NCI-H460 (cell line): ENCODE data around the gene CHN1. TPM values are rescaled to one million over a fixed set of nuclear protein-coding genes. Genes with fewer than 3 reads are reported as not detected.

Experiments used
- DNase-seq: peaks from one replicate; pipeline ENCODE4 v3.0.0-alpha.2; 2016; ENCODE audit warnings: low read depth; ENCODE audit errors: extremely low read depth
- total RNA-seq: library from RNA; depleted of rRNA; stranded (reverse); fragments of >200 nt; shearing (Covaris generic); gene quantifications from 2 replicates; pipeline ENCODE4 v1.2.3, GENCODE V29; 2014

CHN1 gene
- total RNA-seq, 1 experiment from 2014 or later: 27.7 TPM

DNA sequence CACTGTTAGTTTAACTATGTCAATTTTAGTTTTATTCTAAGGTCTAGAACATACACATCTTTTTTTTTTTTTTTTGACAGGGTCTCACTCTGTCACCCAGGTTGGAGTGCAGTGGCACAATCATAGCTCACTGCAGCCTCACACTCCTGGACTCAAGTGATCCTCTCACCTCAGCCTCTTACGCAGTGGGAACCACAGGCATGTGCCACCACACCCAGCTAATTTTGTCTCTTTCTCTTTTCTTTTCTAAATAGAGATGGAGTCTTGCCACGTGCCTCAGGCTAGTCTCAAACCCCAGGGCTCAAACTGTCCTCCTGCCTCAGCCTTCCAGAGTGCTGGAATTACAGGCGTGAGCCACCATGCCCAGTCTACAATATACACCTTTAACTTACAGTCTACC lies 171.4 kb downstream of the CHN1 start:
- no peak for DNase-seq

GRCh38 chr2:174830561-174830960 lies 174.6 kb downstream of the CHN1 start:
- DNase-seq: no peak

GRCh38 chr2:174829550-174829949 lies 175.6 kb downstream of the CHN1 start:
- DNase-seq: no peak

GRCh38 chr2:174827371-174828369 lies 177.5 kb downstream of the CHN1 start:
- no peak for DNase-seq

DNA sequence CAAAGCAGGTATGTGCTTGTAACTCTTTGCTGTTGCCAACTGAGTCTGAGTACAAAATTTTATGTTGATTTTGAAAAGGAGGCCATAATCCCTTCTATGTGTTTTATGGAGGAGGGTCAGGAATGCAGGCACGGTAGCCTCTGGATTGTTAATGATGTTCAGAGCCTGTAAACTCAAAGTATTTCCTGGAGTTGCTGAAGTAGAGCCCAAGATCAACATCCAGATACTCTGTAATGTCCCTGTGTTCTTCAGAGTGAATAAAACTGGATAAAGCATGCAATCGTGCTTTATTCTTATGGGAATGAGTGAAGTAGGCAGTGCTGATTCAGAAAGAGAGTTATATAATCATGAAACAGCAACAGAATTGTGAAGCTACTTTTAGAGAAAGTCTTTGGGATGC lies 179.1 kb downstream of the CHN1 start:
- no peak for DNase-seq

GRCh38 chr2:174824068-174824467 lies 181.1 kb downstream of the CHN1 start:
- no peak for DNase-seq

- no peak for DNase-seq
Measured at GRCh38 chr2:174821628-174822027, 183.6 kb downstream of the CHN1 start.

DNA sequence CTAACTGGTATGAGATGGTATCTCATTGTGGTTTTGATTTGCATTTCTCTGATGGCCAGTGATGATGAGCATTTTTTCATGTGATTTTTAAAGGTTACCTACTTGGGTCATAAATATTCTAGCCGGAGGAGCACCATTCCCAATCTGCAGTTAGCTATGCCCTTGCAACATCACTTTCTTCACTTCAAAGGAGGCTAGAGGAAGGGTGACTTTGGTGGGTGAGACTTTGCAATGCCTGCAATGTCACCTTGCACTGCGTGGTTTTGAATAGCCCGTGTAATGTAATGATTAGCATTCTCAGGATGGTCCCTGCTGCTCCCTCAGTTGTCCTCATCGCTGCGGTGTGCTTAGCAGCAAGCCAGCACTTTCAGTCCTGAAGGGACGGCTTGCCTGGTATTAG lies 184.8 kb downstream of the CHN1 start:
- DNase-seq: no peak

DNA sequence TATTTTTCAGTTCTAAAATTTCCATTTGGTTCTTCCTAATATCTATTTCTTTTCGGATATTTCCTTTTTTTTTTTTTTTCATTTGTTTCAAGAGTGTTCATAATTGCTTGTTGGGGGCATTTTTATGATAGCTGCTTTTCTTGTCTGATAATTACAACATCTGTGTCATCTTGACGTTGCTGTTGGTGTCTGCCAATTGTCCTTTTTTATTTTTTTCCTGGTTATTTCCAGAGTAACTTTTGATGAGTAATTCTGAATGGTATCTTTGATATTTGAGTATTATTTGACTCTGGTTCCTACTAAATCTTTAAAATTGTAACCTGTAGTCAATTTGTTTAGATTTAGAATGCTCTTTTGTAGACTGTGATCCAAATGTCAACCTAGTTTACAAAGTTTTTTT lies 189.7 kb downstream of the CHN1 start:
- DNase-seq: no peak

DNA sequence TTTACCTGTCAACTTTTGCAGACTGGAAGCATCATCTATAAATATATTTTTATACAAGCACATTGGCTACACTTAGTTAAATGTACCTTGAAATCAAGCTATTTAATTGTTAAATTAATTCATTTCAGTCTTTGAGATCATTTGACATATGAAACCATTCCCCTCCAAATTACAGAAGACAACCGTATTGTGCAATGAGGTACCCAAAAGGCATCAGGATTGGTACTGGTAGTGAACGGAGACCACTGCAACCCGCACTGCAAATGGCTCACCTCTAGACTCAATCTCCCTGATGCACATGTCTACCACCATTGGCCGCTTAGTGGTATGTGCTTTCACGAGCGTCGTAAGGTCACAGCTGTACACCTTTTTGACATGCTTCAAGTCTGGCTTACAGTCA lies 193.1 kb downstream of the CHN1 start:
- no peak for DNase-seq

DNA sequence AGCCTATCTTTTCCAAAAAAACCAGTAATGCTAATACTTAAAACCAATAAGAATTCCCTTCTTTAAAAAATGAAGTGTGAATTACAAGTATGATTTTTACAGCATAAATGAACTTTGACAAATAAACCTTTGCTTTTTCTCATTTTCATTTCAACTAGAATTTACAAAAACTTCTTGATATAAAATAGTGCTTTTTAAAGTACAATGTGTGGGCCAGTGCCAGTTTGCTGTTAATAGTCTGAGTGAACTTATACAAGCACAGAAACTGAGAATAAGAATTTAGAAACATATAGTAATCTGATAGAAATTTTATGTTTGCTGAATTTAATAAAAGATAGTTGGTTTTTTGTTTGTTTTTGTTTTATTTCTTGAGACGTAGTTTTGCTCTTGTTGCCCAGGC lies 197.2 kb downstream of the CHN1 start:
- DNase-seq: no peak

- no peak for DNase-seq
Measured at GRCh38 chr2:174805803-174806202, 199.4 kb downstream of the CHN1 start.

- DNase-seq: no peak
Measured at GRCh38 chr2:174802459-174802858, 202.7 kb downstream of the CHN1 start.

DNA sequence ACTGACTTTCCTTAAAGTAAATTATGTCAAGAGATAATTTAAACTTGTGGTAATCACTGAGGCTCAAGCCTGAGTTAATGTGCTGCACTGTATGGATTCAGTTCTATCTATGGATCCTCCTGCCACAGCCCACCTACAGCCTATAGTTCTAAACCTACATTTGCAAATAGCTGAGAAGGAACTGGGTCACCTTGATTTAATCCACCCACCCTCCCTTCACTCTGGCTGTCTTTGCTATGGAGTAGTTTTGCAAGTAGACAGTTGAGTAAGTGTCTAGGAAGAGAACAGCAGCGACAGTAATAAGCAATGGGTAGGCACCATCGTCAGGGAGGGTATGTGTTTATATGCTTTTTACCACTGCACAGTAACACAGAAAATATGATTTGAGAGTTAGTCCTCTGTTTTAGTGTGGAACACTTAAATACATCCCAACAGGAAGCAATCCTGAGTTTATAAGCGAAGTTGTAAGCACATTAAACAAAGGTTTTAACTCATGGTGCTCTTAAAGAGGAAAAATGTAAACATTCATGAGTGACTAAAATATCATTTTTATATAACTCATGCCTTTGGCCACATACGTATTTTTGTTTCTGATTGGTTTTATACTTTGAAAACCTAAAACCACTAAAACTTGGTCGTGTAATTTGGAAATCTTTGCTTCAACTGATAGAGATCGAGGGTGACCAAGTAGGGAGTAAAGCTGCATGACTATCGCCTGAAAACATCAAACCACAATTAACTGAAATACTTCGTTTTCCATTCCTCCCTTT lies 204.6 kb downstream of the CHN1 start:
- no peak for DNase-seq

DNA sequence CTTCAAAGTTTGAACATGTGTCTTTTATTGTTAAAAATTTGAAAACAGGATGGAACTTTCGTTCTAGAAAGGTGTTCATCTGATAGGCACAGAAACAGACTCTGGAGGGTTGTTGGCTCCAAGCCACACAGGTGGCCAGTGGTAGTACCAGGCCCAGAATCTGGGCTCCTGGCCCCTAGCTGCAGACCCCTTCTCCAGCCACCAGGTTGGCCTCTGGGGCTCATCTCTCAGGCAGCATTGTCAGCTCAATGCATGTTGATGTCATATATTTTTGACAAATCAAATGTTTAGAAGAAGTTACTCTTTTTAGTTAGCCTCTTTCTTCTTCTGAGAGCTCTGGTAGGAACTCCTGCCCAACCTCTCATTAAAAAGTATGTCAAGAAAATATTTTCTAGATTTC lies 206.4 kb downstream of the CHN1 start:
- no peak for DNase-seq

GRCh38 chr2:174797781-174798276 lies 207.4 kb downstream of the CHN1 start:
- DNase-seq: no peak

GRCh38 chr2:174796319-174796771 lies 208.8 kb downstream of the CHN1 start:
- DNase-seq: no peak

DNA sequence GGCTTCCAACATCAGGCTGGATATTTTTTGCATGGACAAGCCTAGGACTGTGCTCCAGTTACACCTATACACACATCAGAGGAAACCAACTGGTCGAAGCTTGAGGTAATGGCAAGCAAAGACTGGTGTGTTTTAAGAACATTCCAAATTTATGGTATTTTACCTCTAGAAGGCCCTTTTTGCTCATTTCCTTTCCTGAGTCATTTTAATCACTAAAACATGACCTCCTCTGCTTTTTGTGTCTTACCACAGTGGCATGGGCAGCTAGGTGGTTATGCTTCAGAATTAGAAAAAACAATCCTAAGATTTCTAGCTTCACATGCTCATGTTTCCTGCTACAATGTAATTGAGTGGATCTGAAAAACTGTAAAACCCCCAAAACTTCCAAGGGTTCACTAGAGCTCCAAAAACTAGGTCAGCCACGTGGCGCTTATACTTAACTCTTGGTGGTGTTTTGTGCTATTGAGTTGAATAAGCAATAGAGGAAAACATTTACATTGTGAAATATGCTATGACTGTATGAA lies 210.3 kb downstream of the CHN1 start:
- no peak for DNase-seq

DNA sequence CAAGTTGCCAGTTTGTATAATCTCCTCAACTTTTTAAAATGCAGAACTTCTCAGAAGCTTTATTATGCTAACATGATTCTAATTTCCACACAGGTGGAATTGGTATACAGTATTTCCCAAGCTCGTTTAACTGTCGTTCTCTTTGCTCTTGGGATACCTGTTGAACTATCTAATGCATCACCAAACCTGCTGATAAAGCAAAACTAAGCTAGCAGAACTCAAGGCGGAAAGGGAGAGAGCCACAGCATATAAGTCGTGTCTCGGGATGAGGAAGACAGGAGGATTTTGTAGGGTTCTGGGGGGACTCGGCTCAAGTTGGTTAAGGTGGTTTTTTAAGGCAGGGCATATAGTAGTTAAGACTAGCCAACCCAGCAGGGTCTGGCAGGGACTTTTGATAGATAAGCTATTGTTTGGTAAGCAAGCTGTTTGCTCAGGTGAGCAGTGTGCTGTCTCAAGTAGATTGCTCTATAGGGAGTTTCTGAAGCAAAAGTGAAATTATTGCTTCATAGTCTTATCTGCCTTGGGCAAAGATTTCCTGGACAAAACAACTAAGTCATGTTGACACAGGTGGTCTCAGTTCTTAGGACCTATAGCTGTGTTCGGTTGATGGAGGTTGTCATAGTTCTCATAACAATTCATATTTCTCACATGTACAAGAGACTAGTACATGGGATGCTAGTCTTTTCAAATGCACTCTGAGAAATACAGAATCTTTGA lies 212.7 kb downstream of the CHN1 start:
- DNase-seq: no peak

- no peak for DNase-seq
Measured at GRCh38 chr2:174791746-174792280, 213.4 kb downstream of the CHN1 start.
